Trophoblast cell (in vitro differentiated cells and primary cell): ENCODE data around the gene GIGYF2.

Source experiments
- DNase-seq, 2 donors: peaks; one replicate each; pipeline ENCODE4 v3.0.0-alpha.2; 2016
- H2AFZ ChIP-seq: 2 replicates; pipeline ENCODE4 v1.6.1; 2013; ENCODE audit warnings: low read length, moderate library complexity, mild to moderate bottlenecking; ENCODE audit not compliant: insufficient read depth, poor library complexity
- H2AK5ac ChIP-seq: 2 replicates; pipeline ENCODE4 v1.6.1; 2013; ENCODE audit warnings: mild to moderate bottlenecking, low read length
- H2BK120ac ChIP-seq: 2 replicates; pipeline ENCODE4 v1.6.1; 2013; ENCODE audit warnings: low read length, mild to moderate bottlenecking, moderate library complexity; ENCODE audit not compliant: insufficient read depth, poor library complexity
- H2BK12ac ChIP-seq: 2 replicates; pipeline ENCODE4 v1.6.1; 2013; ENCODE audit warnings: mild to moderate bottlenecking, low read length, moderate library complexity
- H2BK5ac ChIP-seq: 2 replicates; pipeline ENCODE4 v1.6.1; 2013; ENCODE audit warnings: low read length, low read depth, moderate library complexity, mild to moderate bottlenecking; ENCODE audit not compliant: poor library complexity
- H3K14ac ChIP-seq: 2 replicates; pipeline ENCODE4 v1.6.1; 2013; ENCODE audit warnings: mild to moderate bottlenecking, low read length
- H3K18ac ChIP-seq: 2 replicates; pipeline ENCODE4 v1.6.1; 2013; ENCODE audit warnings: mild to moderate bottlenecking, low read length
- H3K23ac ChIP-seq: 2 replicates; pipeline ENCODE4 v1.6.1; 2013; ENCODE audit warnings: low read length
- H3K27ac ChIP-seq: 2 replicates; pipeline ENCODE4 v1.5.1; 2013; ENCODE audit warnings: low read depth, mild to moderate bottlenecking, inconsistent platforms, low read length, moderate library complexity
- H3K27me3 ChIP-seq: 2 replicates; pipeline ENCODE4 v1.6.1; 2013; ENCODE audit warnings: inconsistent platforms, mild to moderate bottlenecking, low read length, moderate library complexity; ENCODE audit not compliant: insufficient read depth
- H3K36me3 ChIP-seq, 2 experiments: 1 replicate in 1 of 2; 2 replicates in 1 of 2; pipeline ENCODE4 v1.6.1; 2013; ENCODE audit warnings: low read length in 2 of 2, mild to moderate bottlenecking in 2 of 2, moderate library complexity in 1 of 2; ENCODE audit not compliant: insufficient read depth in 2 of 2, control insufficient read depth in 1 of 2
- H3K4ac ChIP-seq: 2 replicates; pipeline ENCODE4 v1.6.1; 2013; ENCODE audit warnings: low read depth, mild to moderate bottlenecking, low read length, moderate library complexity
- H3K4me1 ChIP-seq, 2 experiments: 1 replicate in 1 of 2; 2 replicates in 1 of 2; pipeline ENCODE4 v1.6.1; 2013; ENCODE audit warnings: low read length in 2 of 2, mild to moderate bottlenecking in 2 of 2, moderate library complexity in 1 of 2; ENCODE audit not compliant: insufficient read depth in 2 of 2, control insufficient read depth in 1 of 2
- H3K4me2 ChIP-seq: 2 replicates; pipeline ENCODE4 v1.6.1; 2013; ENCODE audit warnings: inconsistent platforms, mild to moderate bottlenecking, low read length, moderate library complexity
- H3K4me3 ChIP-seq: 2 replicates; pipeline ENCODE4 v1.5.1; 2013; ENCODE audit warnings: mild to moderate bottlenecking, low read depth, low read length, inconsistent platforms
- H3K79me1 ChIP-seq: one replicate; pipeline ENCODE4 v1.6.1; 2013; ENCODE audit warnings: low read length
- H3K79me2 ChIP-seq: 2 replicates; pipeline ENCODE4 v1.6.1; 2013; ENCODE audit warnings: low read length, mild to moderate bottlenecking; ENCODE audit not compliant: control insufficient read depth, insufficient read depth, poor library complexity
- H3K9ac ChIP-seq: 2 replicates; pipeline ENCODE4 v1.6.1; 2013; ENCODE audit warnings: mild to moderate bottlenecking, low read length
- H3K9me3 ChIP-seq: 2 replicates; pipeline ENCODE4 v1.6.1; 2013; ENCODE audit warnings: low read depth, mild to moderate bottlenecking, control low read depth, inconsistent platforms, low read length; ENCODE audit not compliant: insufficient read depth
- H4K12ac ChIP-seq: 2 replicates; pipeline ENCODE4 v1.6.1; 2013; ENCODE audit warnings: low read depth, mild to moderate bottlenecking, low read length, moderate library complexity
- H4K8ac ChIP-seq: 2 replicates; pipeline ENCODE4 v1.6.1; 2013; ENCODE audit warnings: low read depth, mild to moderate bottlenecking, low read length, moderate library complexity
- H4K91ac ChIP-seq: one replicate; pipeline ENCODE4 v1.6.1; 2013; ENCODE audit warnings: low read depth, mild to moderate bottlenecking, low read length, moderate library complexity
- WGBS: extraction: QIAGEN DNeasy Blood & Tissue Kit; methylation state at CpG from one replicate; pipeline ENCODE4 v1.1.7; 2013; ENCODE audit warnings: missing lambda C conversion rate; ENCODE audit not compliant: insufficient read length, insufficient coverage; ENCODE audit errors: extremely low coverage; 5-methylcytosine and 5-hydroxymethylcytosine counted together

GIGYF2 gene

DNA sequence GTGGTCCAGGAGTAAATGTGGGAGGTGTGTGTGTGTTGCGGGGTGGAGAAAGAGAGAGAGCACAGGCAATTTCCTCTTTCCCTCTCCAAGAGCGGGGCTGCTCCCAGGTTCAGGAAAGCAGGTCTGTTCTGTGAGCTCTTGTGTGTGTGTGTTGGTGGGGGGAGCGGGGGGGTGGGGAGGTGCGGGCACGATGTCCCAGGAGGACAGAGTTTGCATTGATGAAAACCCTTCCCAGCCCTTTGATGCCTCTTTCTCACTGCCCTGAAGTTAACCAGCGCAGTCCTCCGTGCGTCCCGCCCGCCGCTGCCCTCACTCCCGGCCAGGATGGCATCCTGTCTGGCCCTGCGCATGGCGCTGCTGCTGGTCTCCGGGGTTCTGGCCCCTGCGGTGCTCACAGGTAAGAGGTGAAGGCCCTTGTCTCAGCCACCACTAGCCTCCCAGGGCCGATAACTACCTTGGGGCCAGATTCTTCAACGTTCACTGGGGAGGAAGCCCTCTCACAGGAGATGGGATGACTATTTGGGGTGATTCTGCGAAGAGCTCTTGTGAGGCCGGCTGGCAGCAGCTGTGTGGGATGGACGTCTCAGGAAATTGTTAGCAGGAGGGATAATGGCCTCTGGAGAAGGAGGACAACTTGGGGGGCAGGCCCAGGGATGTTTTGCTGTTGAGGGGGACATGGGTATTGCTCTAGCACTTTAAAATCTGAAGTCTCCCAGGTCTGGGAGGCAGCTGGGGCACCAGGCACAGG, 173.1 kb downstream of the GIGYF2 start, which contains the start of gene SNORC:
Gene SNORC, plus strand, starts transcription at position 247 of the 748 bp plus-strand sequence. Its CDS starts 78 bp downstream, at position 325.
- no peak within 1 kb of the TSS for H4K12ac ChIP-seq
- no peak within 1 kb of the TSS for H3K14ac ChIP-seq
- no peak within 1 kb of the TSS for H3K18ac ChIP-seq
- no peak within 1 kb of the TSS for H3K4ac ChIP-seq
- no peaks in the 10 kb centered on the region for H3K27me3 ChIP-seq
- H2BK120ac ChIP-seq, result no peak within 1 kb of the TSS
- no peak within 1 kb of the TSS for H2AK5ac ChIP-seq
- H3K4me3 ChIP-seq, result peak within 1 kb of the TSS; percentile 4
- peaks cover 0 to 3% of the 10 kb centered on the region in 2 experiments for H3K36me3 ChIP-seq
- H2BK5ac ChIP-seq, result no peak within 1 kb of the TSS
- no peak within 1 kb of the TSS for H2AFZ ChIP-seq
- H3K9ac ChIP-seq, result no peak within 1 kb of the TSS
- H3K23ac ChIP-seq, result no peak within 1 kb of the TSS
- H2BK12ac ChIP-seq, result no peak within 1 kb of the TSS
- H3K27ac ChIP-seq, result no peak within 1 kb of the TSS
- WGBS, result no CpG with 5 or more reads among the region's 21 CpGs
- H3K79me2 ChIP-seq, result no peaks in the 10 kb centered on the region
- H3K79me1 ChIP-seq, result no peaks in the 10 kb centered on the region
- no peak for DNase-seq
- H3K9me3 ChIP-seq, result no peaks in the 10 kb centered on the region
- H4K8ac ChIP-seq, result no peak within 1 kb of the TSS
- no peak within 1 kb of the TSS for H4K91ac ChIP-seq
- peaks cover 0 to 4% of the 10 kb centered on the region in 2 experiments for H3K4me1 ChIP-seq
- no peak within 1 kb of the TSS for H3K4me2 ChIP-seq

DNA sequence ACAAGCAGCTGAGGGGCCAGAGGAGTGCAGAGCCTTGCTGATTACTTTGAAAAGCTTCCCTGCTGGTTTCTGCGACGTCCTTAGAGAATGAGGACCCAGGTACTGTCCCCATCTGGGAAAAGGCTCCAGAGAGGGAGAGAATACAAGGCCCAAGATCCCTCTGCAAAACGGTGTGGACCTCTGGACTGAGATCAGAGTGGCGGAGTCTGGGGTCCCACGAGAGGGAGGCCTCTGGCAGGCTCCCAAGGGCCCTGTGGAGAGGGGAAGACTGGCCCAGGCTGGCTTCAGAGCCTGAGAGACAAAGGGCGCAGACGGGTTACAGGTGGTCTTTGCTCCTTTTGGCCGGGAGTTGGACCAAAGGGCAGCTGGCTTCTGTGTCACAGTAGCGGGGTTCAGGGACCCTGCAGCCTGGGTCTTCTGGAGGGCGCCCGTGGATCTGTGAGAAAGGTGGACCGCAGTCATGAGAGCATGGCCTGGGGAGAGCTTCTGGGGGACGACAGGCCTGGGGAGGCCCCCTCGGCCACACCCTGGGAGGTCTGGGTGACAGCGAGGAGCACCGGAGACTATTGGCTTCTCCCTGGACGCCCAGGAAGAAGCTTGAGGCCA, 173.7 kb downstream of the GIGYF2 start:
- Histone ChIP-seq H3K4me2 (no peak overlapping the region), H2BK12ac (no peak overlapping the region), H3K14ac (no peak overlapping the region), H3K79me1 (no peaks in the 10 kb centered on the region), H3K18ac (no peak overlapping the region), H4K91ac (no peak overlapping the region), H3K27me3 (peaks cover 5% of the 10 kb centered on the region), H3K23ac (no peak overlapping the region), H2BK5ac (no peak overlapping the region), H2AK5ac (no peak overlapping the region), H3K4ac (no peak overlapping the region), H4K8ac (no peak overlapping the region), H3K36me3 (peaks cover 0 to 3% of the 10 kb centered on the region in 2 experiments), H4K12ac (no peak overlapping the region), H3K4me3 (no peak overlapping the region), H3K9ac (no peak overlapping the region), H2AFZ (no peak overlapping the region), H3K27ac (no peak overlapping the region), H2BK120ac (no peak overlapping the region), H3K79me2 (no peaks in the 10 kb centered on the region), H3K4me1 (peaks cover 4% of the 10 kb centered on the region in 2 experiments), H3K9me3 (no peaks in the 10 kb centered on the region)
- DNase-seq, result no peak
- no CpG with 5 or more reads among the region's 17 CpGs for WGBS

DNA sequence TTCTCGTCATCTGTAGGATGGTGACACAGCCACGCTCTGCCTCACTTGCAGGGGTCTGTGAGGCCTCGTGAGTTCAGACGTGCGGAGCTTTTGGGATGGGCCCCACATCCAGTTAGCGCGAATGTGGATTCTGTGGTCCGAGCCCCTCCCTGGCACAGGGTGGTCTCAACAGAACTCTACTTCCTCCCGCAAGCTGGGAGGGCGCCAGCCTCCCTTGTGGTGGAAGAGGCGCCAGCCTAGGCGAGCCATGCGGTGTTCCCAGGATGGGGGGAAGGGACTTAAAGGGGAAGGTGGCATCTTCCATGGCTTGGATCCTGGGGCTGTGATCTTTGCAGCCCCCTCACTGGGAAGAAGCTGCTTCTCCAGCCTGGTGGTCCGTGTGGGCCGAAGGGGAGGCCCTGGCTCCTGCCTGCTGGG, 174.3 kb downstream of the GIGYF2 start:
- Histone ChIP-seq H3K4me2 (no peak overlapping the region), H3K79me1 (no peaks in the 10 kb centered on the region), H3K14ac (no peak overlapping the region), H2AK5ac (no peak overlapping the region), H3K9me3 (no peaks in the 10 kb centered on the region), H3K79me2 (no peaks in the 10 kb centered on the region), H3K4ac (no peak overlapping the region), H3K27ac (no peak overlapping the region), H3K4me1 (peaks cover 4 to 7% of the 10 kb centered on the region in 2 experiments), H2BK5ac (no peak overlapping the region), H4K8ac (no peak overlapping the region), H3K4me3 (no peak overlapping the region), H3K27me3 (peaks cover 9% of the 10 kb centered on the region), H3K18ac (no peak overlapping the region), H3K23ac (no peak overlapping the region), H3K36me3 (peaks cover 0 to 3% of the 10 kb centered on the region in 2 experiments), H2AFZ (no peak overlapping the region), H4K12ac (no peak overlapping the region), H4K91ac (no peak overlapping the region), H2BK120ac (no peak overlapping the region), H3K9ac (no peak overlapping the region), H2BK12ac (no peak overlapping the region)
- WGBS, result no CpG with 5 or more reads among the region's 15 CpGs
- no peak for DNase-seq

DNA sequence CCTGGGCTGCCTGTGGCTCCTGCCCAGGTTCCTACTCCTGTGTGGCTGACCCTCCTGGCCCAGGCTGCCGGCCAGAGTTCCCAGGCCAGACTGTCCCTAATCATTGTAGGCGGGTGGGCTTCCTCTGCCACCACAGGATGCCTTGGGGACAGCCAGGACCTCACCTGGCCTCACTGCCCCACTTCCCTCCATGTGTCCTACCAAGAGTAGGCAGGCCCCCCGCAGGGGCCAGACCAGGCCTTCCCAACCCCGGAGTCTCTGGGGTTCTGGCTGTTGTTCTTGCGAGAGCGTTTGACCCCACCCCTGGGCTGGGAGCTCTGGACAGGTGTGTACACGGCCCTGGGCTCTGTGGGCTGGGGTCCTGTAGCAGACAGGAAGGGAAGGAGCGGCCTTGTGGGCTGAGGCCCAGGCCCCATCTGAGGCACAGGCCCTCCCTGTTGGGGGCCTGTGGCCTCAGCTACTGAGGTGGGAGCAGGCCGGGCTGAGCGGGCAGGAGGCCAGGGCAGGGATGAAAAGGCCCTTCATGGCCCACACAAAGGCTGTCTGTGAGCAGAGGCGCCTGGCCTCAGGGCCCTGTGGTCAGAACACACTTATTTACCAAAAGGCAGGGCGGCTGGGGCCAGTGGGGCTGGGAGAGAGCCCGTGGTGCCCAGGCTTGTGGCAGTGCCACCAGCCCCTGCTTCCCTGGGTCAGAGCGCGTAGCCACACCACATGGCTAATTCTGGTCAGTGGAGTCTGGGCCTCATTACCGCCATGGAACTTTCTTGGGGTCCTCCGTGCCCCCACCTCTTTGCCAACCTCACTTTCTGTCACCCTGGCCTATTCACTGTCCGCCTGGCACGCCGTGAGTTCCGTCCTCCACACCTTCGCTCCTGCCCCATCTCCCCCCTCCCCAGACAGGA, 175.0 kb downstream of the GIGYF2 start:
- Histone ChIP-seq H3K4me1 (peaks cover 4 to 12% of the 10 kb centered on the region in 2 experiments), H3K79me2 (no peaks in the 10 kb centered on the region), H4K8ac (no peak overlapping the region), H3K79me1 (no peaks in the 10 kb centered on the region), H3K4me2 (no peak overlapping the region), H3K9ac (no peak overlapping the region), H3K18ac (no peak overlapping the region), H2BK5ac (no peak overlapping the region), H3K4ac (no peak overlapping the region), H4K91ac (no peak overlapping the region), H3K14ac (no peak overlapping the region), H3K9me3 (no peaks in the 10 kb centered on the region), H2AFZ (no peak overlapping the region), H3K27me3 (peaks cover 16% of the 10 kb centered on the region), H2AK5ac (no peak overlapping the region), H2BK120ac (no peak overlapping the region), H3K23ac (no peak overlapping the region), H3K4me3 (no peak overlapping the region), H3K36me3 (peaks cover 0 to 3% of the 10 kb centered on the region in 2 experiments), H2BK12ac (no peak overlapping the region), H3K27ac (no peak overlapping the region), H4K12ac (no peak overlapping the region)
- no peak for DNase-seq
- WGBS, result no CpG with 5 or more reads among the region's 22 CpGs
